AG10803 (cell line): ENCODE measurements around the gene GUCA1C.

ENCODE experiments used
- DNase-seq: peaks from one replicate; pipeline ENCODE4 v3.0.0; 2010; ENCODE audit warnings: low read depth
- H3K4me3 ChIP-seq: 2 replicates; pipeline ENCODE4 v1.5.1; 2011; ENCODE audit warnings: mild to moderate bottlenecking, low read length, control low read depth
- TF ChIP-seq, protein P1 (sequence below): conservative IDR thresholded peaks from 2 replicates; pipeline ENCODE4 v1.5.1; 2011; ENCODE audit warnings: mild to moderate bottlenecking, low read length, control low read depth, inconsistent platforms

Gene GUCA1C

DNA sequence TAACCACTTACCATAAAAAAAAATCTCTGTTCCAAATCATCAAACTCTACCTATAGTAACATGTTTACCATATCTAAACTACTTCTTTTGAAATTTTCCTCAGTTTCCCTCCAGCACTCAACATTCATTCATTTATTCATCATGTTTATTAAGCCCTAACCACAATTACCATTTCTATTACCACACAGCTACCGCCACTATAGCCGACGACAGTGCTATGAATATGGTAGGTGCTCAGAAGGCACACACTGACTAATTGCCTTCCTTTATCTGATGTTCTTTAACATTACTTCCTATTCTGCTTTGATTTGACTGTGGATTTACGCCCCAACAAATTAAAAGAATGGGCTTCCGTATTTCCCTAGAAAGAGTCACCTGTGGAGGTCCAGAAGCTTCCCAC lies 43.9 kb downstream of the GUCA1C start:
- DNase-seq: no peak
- H3K4me3 ChIP-seq: no peak overlapping the region
- TF ChIP-seq, protein P1, sequence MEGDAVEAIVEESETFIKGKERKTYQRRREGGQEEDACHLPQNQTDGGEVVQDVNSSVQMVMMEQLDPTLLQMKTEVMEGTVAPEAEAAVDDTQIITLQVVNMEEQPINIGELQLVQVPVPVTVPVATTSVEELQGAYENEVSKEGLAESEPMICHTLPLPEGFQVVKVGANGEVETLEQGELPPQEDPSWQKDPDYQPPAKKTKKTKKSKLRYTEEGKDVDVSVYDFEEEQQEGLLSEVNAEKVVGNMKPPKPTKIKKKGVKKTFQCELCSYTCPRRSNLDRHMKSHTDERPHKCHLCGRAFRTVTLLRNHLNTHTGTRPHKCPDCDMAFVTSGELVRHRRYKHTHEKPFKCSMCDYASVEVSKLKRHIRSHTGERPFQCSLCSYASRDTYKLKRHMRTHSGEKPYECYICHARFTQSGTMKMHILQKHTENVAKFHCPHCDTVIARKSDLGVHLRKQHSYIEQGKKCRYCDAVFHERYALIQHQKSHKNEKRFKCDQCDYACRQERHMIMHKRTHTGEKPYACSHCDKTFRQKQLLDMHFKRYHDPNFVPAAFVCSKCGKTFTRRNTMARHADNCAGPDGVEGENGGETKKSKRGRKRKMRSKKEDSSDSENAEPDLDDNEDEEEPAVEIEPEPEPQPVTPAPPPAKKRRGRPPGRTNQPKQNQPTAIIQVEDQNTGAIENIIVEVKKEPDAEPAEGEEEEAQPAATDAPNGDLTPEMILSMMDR: no peak

DNA sequence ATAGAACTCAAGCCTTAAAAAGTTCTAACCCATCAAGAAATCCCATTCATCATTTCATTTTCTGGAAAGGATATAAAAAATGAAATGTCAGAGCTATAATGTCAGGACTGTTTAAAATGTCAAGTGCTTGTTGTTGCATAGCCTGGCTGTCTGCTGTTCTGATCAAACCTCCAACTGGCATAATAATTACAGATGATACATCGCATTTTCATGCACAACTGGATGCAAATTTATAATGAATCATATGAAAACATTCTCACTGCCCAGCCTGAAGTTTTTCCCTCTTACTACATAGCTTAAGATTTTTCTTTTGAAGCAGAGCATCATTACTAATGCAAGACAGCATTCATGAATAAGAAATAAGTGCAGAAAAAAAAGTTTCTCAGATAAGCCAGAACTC lies 46.5 kb downstream of the GUCA1C start:
- no peak overlapping the region for H3K4me3 ChIP-seq
- DNase-seq: no peak
- TF ChIP-seq, protein P1: no peak

- no peak for DNase-seq
- no peak overlapping the region for H3K4me3 ChIP-seq
- TF ChIP-seq, protein P1: no peak
Measured at GRCh38 chr3:108899530-108899929, 54.1 kb downstream of the GUCA1C start.

GRCh38 chr3:108897883-108898282 lies 55.8 kb downstream of the GUCA1C start:
- TF ChIP-seq, protein P1: no peak
- H3K4me3 ChIP-seq: no peak overlapping the region
- DNase-seq: no peak

DNA sequence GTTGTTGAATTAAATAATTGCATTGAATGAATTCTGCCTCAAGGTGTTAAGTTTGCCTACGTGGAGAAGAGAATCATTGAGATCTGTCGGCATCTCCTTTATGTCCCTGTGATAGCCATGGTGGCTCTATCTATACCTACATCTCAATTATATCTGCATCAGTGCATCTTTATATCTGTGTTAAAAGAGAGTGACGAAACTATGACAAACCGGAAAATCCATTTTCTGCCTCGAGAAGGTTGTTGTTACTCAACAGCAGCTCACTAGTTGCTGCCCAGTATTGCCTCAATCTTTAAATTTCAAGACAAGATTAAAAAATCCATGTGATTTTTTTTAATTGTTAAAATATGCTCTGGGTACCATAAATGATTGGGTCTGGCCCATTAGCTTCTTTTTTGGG lies 58.7 kb downstream of the GUCA1C start:
- TF ChIP-seq, protein P1: no peak
- DNase-seq: no peak
- H3K4me3 ChIP-seq: no peak overlapping the region

- TF ChIP-seq, protein P1: no peak
- H3K4me3 ChIP-seq: no peak overlapping the region
- DNase-seq: no peak
Measured at GRCh38 chr3:108891833-108892232, 61.8 kb downstream of the GUCA1C start.

- TF ChIP-seq, protein P1: no peak
- no peak for DNase-seq
- no peak overlapping the region for H3K4me3 ChIP-seq
Measured at GRCh38 chr3:108887777-108888176, 65.9 kb downstream of the GUCA1C start.
